IMR-90 (cell line): ENCODE data around the gene SIK2. TPM values are rescaled to one million over a fixed set of nuclear protein-coding genes. Genes with fewer than 3 reads are reported as not detected.
A peak's percentile ranks its signal among the peaks of the same experiment; 100 is the strongest.

Experiments used
- ATAC-seq: fragments of 200-7000 bp; cut with Tn5 transposase; 2 replicates; pipeline ENCODE4 v1.9.1; 2020; ENCODE audit warnings: low read depth, mild to moderate bottlenecking, moderate library complexity
- BruUV-seq: library from RNA; stranded (reverse); fragments of 400-500 nt; replicated peaks from 2 replicates; lab custom pipeline; 2021; lab: Mats Ljungman, UMichigan
- CTCF ChIA-PET: fragments of 300-600 bp; formaldehyde crosslinking; extraction: SDS; loops from one replicate; lab custom pipeline; 2021; ENCODE audit warnings: antibody characterized with exemption; lab: Yijun Ruan, JAX
- POLR2A ChIA-PET: fragments of 300-600 bp; sonication (Branson Sonifier 250); formaldehyde crosslinking; loops from one replicate; lab custom pipeline; 2022; ENCODE audit warnings: antibody characterized with exemption; ENCODE audit not compliant: unreplicated experiment; lab: Charles Lee
- DNase-seq: peaks from one replicate; pipeline ENCODE4 v3.0.0; 2013
- H2AFZ ChIP-seq: replicated peaks from 2 replicates; pipeline ENCODE3; 2013; ENCODE audit warnings: low read length, mild to moderate bottlenecking; ENCODE audit not compliant: poor library complexity
- H2AK5ac ChIP-seq: 2 replicates; pipeline ENCODE4 v1.6.1; 2013; ENCODE audit warnings: low read depth, low read length, inconsistent platforms
- H2AK9ac ChIP-seq: replicated peaks from 2 replicates; pipeline ENCODE3; 2013; ENCODE audit warnings: mild to moderate bottlenecking, low read depth, low read length, moderate library complexity; ENCODE audit not compliant: poor library complexity
- H2BK120ac ChIP-seq: 2 replicates; pipeline ENCODE4 v1.6.1; 2013; ENCODE audit warnings: low read depth, low read length, inconsistent platforms
- H2BK15ac ChIP-seq: 3 replicates; pipeline ENCODE4 v1.6.1; 2013; ENCODE audit warnings: low read depth, low read length, inconsistent platforms
- H2BK20ac ChIP-seq: 2 replicates; pipeline ENCODE4 v1.6.1; 2013; ENCODE audit warnings: low read depth, mild to moderate bottlenecking, inconsistent platforms, low read length, moderate library complexity
- H2BK5ac ChIP-seq: 2 replicates; pipeline ENCODE4 v1.6.1; 2013; ENCODE audit warnings: mild to moderate bottlenecking, low read depth, low read length, inconsistent platforms; ENCODE audit not compliant: poor library complexity, severe bottlenecking
- H3K14ac ChIP-seq: replicated peaks from 2 replicates; pipeline ENCODE4 v1.6.1; 2013; ENCODE audit warnings: low read depth, low read length, inconsistent platforms
- H3K18ac ChIP-seq: 2 replicates; pipeline ENCODE4 v1.6.1; 2013; ENCODE audit warnings: low read depth, low read length, control low read depth
- H3K23ac ChIP-seq: 2 replicates; pipeline ENCODE4 v1.6.1; 2013; ENCODE audit warnings: low read depth, low read length, inconsistent platforms
- H3K27ac ChIP-seq: 2 replicates; pipeline ENCODE4 v1.5.1; 2013; ENCODE audit warnings: mild to moderate bottlenecking, control low read depth, low read length; ENCODE audit not compliant: insufficient read depth
- H3K27me3 ChIP-seq: 2 replicates; pipeline ENCODE4 v1.6.1; 2013; ENCODE audit warnings: low read length; ENCODE audit not compliant: control insufficient read depth, insufficient read depth
- H3K36me3 ChIP-seq: 2 replicates; pipeline ENCODE4 v1.6.1; 2013; ENCODE audit warnings: low read length, mixed read lengths; ENCODE audit not compliant: control insufficient read depth, insufficient read depth
- H3K4ac ChIP-seq: 2 replicates; pipeline ENCODE4 v1.6.1; 2013; ENCODE audit warnings: low read depth, low read length, inconsistent platforms
- H3K4me1 ChIP-seq: 2 replicates; pipeline ENCODE4 v1.6.1; 2013; ENCODE audit warnings: low read length, mixed read lengths; ENCODE audit not compliant: control insufficient read depth, insufficient read depth
- H3K4me2 ChIP-seq: 2 replicates; pipeline ENCODE4 v1.6.1; 2013; ENCODE audit warnings: low read depth, mild to moderate bottlenecking, control low read depth, low read length, moderate library complexity
- H3K4me3 ChIP-seq: 2 replicates; pipeline ENCODE4 v1.5.1; 2013; ENCODE audit warnings: low read depth, mild to moderate bottlenecking, control low read depth, low read length, moderate library complexity; ENCODE audit not compliant: insufficient read depth
- H3K56ac ChIP-seq: 2 replicates; pipeline ENCODE4 v1.6.1; 2013; ENCODE audit warnings: low read length, inconsistent platforms; ENCODE audit not compliant: insufficient read depth; ENCODE audit errors: extremely low read depth
- H3K79me1 ChIP-seq, 2 experiments: 2 replicates each; pipeline ENCODE4 v1.6.1; 2013; ENCODE audit warnings: low read length in 2 of 2, inconsistent platforms in 1 of 2, low read depth in 1 of 2
- H3K9ac ChIP-seq: 2 replicates; pipeline ENCODE4 v1.6.1; 2013; ENCODE audit warnings: low read depth, low read length, control low read depth
- H3K9me1 ChIP-seq: 2 replicates; pipeline ENCODE4 v1.6.1; 2013; ENCODE audit warnings: low read length, inconsistent platforms; ENCODE audit not compliant: insufficient read depth
- H3K9me3 ChIP-seq: 2 replicates; pipeline ENCODE4 v1.6.1; 2013; ENCODE audit warnings: low read length; ENCODE audit not compliant: control insufficient read depth, insufficient read depth
- H4K20me1 ChIP-seq: 2 replicates; pipeline ENCODE4 v1.6.1; 2013; ENCODE audit warnings: low read length, inconsistent platforms; ENCODE audit not compliant: insufficient read depth
- H4K5ac ChIP-seq: 2 replicates; pipeline ENCODE4 v1.6.1; 2013; ENCODE audit warnings: mild to moderate bottlenecking, low read depth, low read length, control low read depth
- H4K8ac ChIP-seq, 2 experiments: 2 replicates each; pipeline ENCODE4 v1.6.1; 2013; ENCODE audit warnings: low read depth in 2 of 2, low read length in 2 of 2, control low read depth in 1 of 2, inconsistent platforms in 1 of 2
- H4K91ac ChIP-seq: 2 replicates; pipeline ENCODE4 v1.6.1; 2013; ENCODE audit warnings: low read depth, low read length, inconsistent platforms; ENCODE audit not compliant: insufficient read depth
- BHLHE40 ChIP-seq: fragments of 150-350 bp; IDR thresholded peaks from 2 replicates; pipeline ENCODE4 v1.6.1; 2016; ENCODE audit warnings: mild to moderate bottlenecking, low read depth, low read length
- CEBPB ChIP-seq: IDR thresholded peaks from 2 replicates; pipeline ENCODE4 v1.6.1; 2012; ENCODE audit warnings: low read depth, low read length, improper control_type of control experiment
- CHD1 ChIP-seq: IDR thresholded peaks from 2 replicates; pipeline ENCODE4 v1.6.1; 2012; ENCODE audit warnings: low read depth, low read length, improper control_type of control experiment
- MAFK ChIP-seq: IDR thresholded peaks from 2 replicates; pipeline ENCODE4 v1.6.1; 2012; ENCODE audit warnings: low read depth, low read length, improper control_type of control experiment
- MAZ ChIP-seq: IDR thresholded peaks from 2 replicates; pipeline ENCODE4 v1.6.1; 2012; ENCODE audit warnings: low read depth, mild to moderate bottlenecking, low read length, improper control_type of control experiment, moderate library complexity, borderline replicate concordance
- MXI1 ChIP-seq: IDR thresholded peaks from 2 replicates; pipeline ENCODE4 v1.6.1; 2012; ENCODE audit warnings: low read depth, mild to moderate bottlenecking, low read length, moderate library complexity, borderline replicate concordance
- NFE2L2 ChIP-seq: fragments of 150-350 bp; IDR thresholded peaks from 2 replicates; pipeline ENCODE4 v1.6.1; 2016; ENCODE audit warnings: low read depth, mild to moderate bottlenecking, low read length
- RAD21 ChIP-seq: IDR thresholded peaks from 2 replicates; pipeline ENCODE4 v1.6.1; 2012; ENCODE audit warnings: low read length, improper control_type of control experiment
- RCOR1 ChIP-seq: IDR thresholded peaks from 2 replicates; pipeline ENCODE4 v1.6.1; 2012; ENCODE audit warnings: mild to moderate bottlenecking, low read length, improper control_type of control experiment; ENCODE audit not compliant: insufficient replicate concordance
- RFX5 ChIP-seq: IDR thresholded peaks from 2 replicates; pipeline ENCODE4 v1.8.0; 2012; ENCODE audit warnings: low read depth, mild to moderate bottlenecking, low read length, moderate library complexity
- SMC3 ChIP-seq: fragments of 150-350 bp; IDR thresholded peaks from 2 replicates; pipeline ENCODE4 v1.6.1; 2016; ENCODE audit warnings: low read depth, mild to moderate bottlenecking, antibody characterized with exemption, low read length, moderate library complexity
- USF2 ChIP-seq: fragments of 150-350 bp; IDR thresholded peaks from 2 replicates; pipeline ENCODE4 v1.6.1; 2017; ENCODE audit warnings: mild to moderate bottlenecking, antibody characterized with exemption, low read length, low read depth
- WGBS, 2 experiments: methylation state at CpG; one replicate each; pipeline versions ENCODE4 v1.1.5 to v1.1.7; 2013; ENCODE audit warnings: missing lambda C conversion rate in 2 of 2; ENCODE audit not compliant: insufficient read length in 1 of 2; ENCODE audit errors: extremely low coverage in 2 of 2; 5-methylcytosine and 5-hydroxymethylcytosine counted together
- dilution Hi-C: fragments of 300-500 bp; cut with HindIII; formaldehyde crosslinking; loops from one replicate; pipeline ENCODE4 v1.14.3; 2018; ENCODE audit warnings: low sequenced_read_pairs; ENCODE audit not compliant: unreplicated experiment
- in situ Hi-C: fragments of 300-500 bp; cut with MboI; formaldehyde crosslinking; loops from 3 replicates; pipeline ENCODE4 v1.14.3; 2019; ENCODE audit warnings: low sequenced_read_pairs, inconsistent platforms, mixed read lengths
- intact Hi-C: fragments of 100-400 bp; cut with micrococcal nuclease; formaldehyde crosslinking; loops from 2 replicates; pipeline ENCODE4 v1.10.0; 2022
- polyA plus RNA-seq, 3 experiments: library from polyadenylated mRNA; depleted of rRNA; stranded (reverse); fragments of >200 nt; gene quantifications; 2 replicates each; pipeline ENCODE4 v1.2.3, GENCODE V29; 2012; ENCODE audit warnings: low replicate concordance in 1 of 3
- total RNA-seq: library from RNA; depleted of rRNA; stranded (reverse); fragments of >200 nt; gene quantifications from 2 replicates; pipeline ENCODE4 v1.2.3, GENCODE V29; 2012
- TF ChIP-seq, protein P1 (sequence below): fragments of 150-350 bp; IDR thresholded peaks from 2 replicates; pipeline ENCODE4 v1.6.1; 2016; ENCODE audit warnings: low read depth, mild to moderate bottlenecking, low read length, moderate library complexity, borderline replicate concordance

Gene SIK2
- total and polyA plus RNA-seq, 2 of the 4 experiments (the other 2 are of a cell fraction), result 7.9 to 10.4 TPM

DNA sequence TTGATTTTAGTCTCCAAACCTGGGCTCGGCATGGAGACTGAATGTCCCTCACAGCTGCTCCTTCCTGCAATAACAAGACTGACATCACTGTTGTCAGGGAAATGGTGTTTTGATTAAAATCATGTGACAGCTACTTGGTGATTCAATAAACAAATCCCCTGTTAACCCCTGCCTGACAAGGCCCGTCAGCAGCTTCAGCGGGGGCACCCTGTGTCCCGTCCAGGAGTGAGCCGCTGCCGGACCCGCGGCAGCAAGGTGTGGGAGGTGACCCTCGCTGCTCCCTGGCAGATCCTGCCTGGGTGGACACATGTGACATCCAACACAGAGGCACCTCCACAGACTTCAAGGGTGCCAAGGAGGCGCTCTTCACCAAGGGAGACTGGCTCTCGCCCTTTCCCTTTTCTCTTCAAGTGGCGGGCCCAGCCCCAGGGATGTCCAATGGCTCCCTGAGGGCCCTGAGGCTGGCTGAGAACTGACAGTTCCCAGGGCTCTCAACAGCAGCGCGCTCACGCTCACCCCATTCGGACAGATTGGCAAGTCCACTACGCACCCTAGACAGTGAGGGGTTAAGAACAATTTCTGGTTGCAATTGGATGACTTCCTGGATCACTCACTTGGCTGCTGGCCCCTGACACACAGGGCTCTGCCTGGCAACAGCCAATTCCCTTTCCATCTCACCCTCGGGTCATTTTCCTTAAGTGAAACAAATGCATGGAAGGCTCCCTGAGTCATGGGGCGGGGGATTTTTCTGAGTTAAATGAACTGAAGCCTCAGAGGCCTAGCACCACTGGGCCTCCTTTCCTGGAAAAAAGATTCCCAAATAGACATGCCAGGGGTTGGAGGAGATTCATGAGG lies 133.2 kb downstream of the SIK2 start:
- Histone ChIP-seq H3K56ac (peak overlapping the region; percentile 96), H4K5ac (peak overlapping the region; percentile 97), H2BK120ac (peak overlapping the region; percentile 98), H3K9me1 (peaks cover 40% of the 10 kb centered on the region), H4K20me1 (no peaks in the 10 kb centered on the region), H2BK5ac (peak overlapping the region; percentile 96), H3K14ac (peak overlapping the region; percentile 98), H3K9me3 (no peaks in the 10 kb centered on the region), H3K4me1 (peaks cover 53% of the 10 kb centered on the region), H3K27ac (peak overlapping the region; percentile 96), H3K9ac (peak overlapping the region; percentile 86), H2AK9ac (peak overlapping the region; percentile 86), H3K79me1 (peaks cover 8 to 66% of the 10 kb centered on the region in 2 experiments; a peak in 3 of 4 replicates), H2AFZ (peak overlapping the region; percentile 85), H2BK15ac (peak overlapping the region; percentile 96), H2AK5ac (peak overlapping the region; percentile 96), H4K8ac (peak overlapping the region; percentile 93 to 99), H3K18ac (peak overlapping the region; percentile 97), H3K23ac (peak overlapping the region; percentile 97), H3K27me3 (no peaks in the 10 kb centered on the region), H3K4ac (peak overlapping the region; percentile 99), H3K4me3 (no peak overlapping the region), H3K36me3 (peaks cover 9% of the 10 kb centered on the region), H2BK20ac (peak overlapping the region; percentile 96), H4K91ac (peak overlapping the region; percentile 98), H3K4me2 (peak overlapping the region; percentile 62)
- DNase-seq (peak; percentile 99), ATAC-seq (peak; percentile 78)
- dilution Hi-C loops (no loop called here), in situ Hi-C loops (no loop called here), intact Hi-C loops (no loop called here)
- BruUV-seq, result no TSS peak
- WGBS, 2 experiments, result 0% methylated on average over 1 of the region's 19 CpGs; no CpG with 5 or more reads in 1 of the 2 experiments
- POLR2A ChIA-PET, result interaction anchor here (0.7 kb wide), 1 partner anchor 28 kb away, joined by 3 read pairs; no protein-coding TSS in a partner anchor
- CTCF ChIA-PET, result interaction anchor here (0.6 to 1.4 kb wide), 3 partner anchors 24 to 131 kb away, joined by 3 read pairs; no protein-coding TSS in a partner anchor
- TF ChIP-seq NFE2L2 (no peak), CHD1 (0 out of 2 replicates have a peak, but pooled peaks have one; percentile 49), MAZ (peak; percentile 76), MXI1 (0 out of 2 replicates have a peak, but pooled peaks have one; percentile 13), CEBPB (peak; percentile 58), RFX5 (peak; percentile 92), RCOR1 (no peak), RAD21 (peak; percentile 13; the same call in 1 of the 2 replicates), USF2 (peak; percentile 80), SMC3 (0 out of 2 replicates have a peak, but pooled peaks have one; percentile 4), BHLHE40 (peak; percentile 31; the same call in 1 of the 2 replicates), MAFK (no peak)
- TF ChIP-seq, protein P1, sequence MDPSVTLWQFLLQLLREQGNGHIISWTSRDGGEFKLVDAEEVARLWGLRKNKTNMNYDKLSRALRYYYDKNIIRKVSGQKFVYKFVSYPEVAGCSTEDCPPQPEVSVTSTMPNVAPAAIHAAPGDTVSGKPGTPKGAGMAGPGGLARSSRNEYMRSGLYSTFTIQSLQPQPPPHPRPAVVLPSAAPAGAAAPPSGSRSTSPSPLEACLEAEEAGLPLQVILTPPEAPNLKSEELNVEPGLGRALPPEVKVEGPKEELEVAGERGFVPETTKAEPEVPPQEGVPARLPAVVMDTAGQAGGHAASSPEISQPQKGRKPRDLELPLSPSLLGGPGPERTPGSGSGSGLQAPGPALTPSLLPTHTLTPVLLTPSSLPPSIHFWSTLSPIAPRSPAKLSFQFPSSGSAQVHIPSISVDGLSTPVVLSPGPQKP, result no peak
